ENCODE results near the gene CPSF4.

GRCh38 chr7:99476107-99476506 is 37.4 kb downstream of the CPSF4 start:
- no peak for TF ChIP-seq CTCF (IDR thresholded peaks at IDR 0.05; ENCODE audit: insufficient read depth, low read length, poor library complexity, severe bottlenecking)
- TF ChIP-seq EZH2phosphoT487 (conservative IDR thresholded peaks at IDR 0.05; ENCODE audit: low read length) = no peak
